ENCODE data around the gene ANKRD44. TPM values are rescaled to one million over a fixed set of nuclear protein-coding genes. Genes with fewer than 3 reads are reported as not detected.
"Not testable (repeated sequence)": the region's sequence is repeated elsewhere in the genome, so short reads cannot be mapped to it uniquely, and the experiment has no call there.

Gene ANKRD44
- total RNA-seq, 1 donor from 2014 or later, result 4.0 TPM

DNA sequence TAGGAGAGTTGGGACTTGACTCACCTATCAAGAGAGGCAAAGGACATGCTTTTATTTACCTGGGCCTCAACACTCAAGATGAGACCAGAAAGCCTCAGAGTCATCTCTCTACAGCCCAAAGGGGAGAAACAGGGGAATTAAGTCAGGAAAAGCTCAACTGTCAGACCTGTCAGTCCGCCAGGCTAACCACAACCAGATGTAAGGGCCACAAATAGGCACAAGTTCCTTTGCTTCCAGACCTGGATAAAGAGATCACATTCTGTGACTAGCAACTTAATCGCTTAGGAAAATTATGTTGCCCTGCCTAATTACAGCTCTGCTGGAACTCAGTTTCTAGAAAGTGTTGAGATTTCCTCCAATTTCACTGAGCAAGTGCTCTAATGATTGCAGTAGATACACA lies 67.9 kb downstream of the ANKRD44 start:
- no peaks in the 10 kb centered on the region for H3K27me3 Mint-ChIP-seq
- H3K4me1 Mint-ChIP-seq (ENCODE audit: low read depth), result no peaks in the 10 kb centered on the region
- no peak for DNase-seq (ENCODE audit: low spot score, unreplicated experiment)
- H3K9me3 Mint-ChIP-seq (ENCODE audit: low read depth), result no peaks in the 10 kb centered on the region
- H3K4me3 Mint-ChIP-seq (ENCODE audit: low read depth), result no peak overlapping the region
- H3K27ac Mint-ChIP-seq, result no peak overlapping the region
- no peaks in the 10 kb centered on the region for H3K36me3 Mint-ChIP-seq (ENCODE audit: insufficient read depth)
- no peak for TF ChIP-seq CTCF (IDR thresholded peaks at IDR 0.05; ENCODE audit: unreplicated experiment)

DNA sequence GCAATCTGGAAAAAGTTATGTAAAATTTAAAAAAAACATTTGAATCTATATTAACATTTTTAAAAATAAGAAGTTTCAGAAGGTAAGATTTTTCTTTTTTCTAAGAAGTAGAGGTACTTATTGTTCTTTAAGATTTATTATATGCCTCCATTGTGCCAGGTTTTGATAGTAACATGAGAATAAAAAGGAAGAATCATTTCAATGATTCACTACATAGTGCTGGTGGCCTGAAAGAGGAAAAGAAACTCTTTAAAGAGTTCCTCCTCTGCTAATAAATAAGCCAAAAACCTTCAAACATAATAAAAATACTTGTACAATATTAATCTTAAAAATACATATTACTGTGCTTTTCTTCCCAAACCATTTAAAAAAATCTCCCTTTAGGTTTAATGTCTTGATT lies 69.0 kb downstream of the ANKRD44 start:
- H3K27me3 Mint-ChIP-seq, result no peaks in the 10 kb centered on the region
- H3K4me3 Mint-ChIP-seq (ENCODE audit: low read depth), result no peak overlapping the region

GRCh38 chr2:197241153-197241552 lies 69.4 kb downstream of the ANKRD44 start:
- TF ChIP-seq CTCF (IDR thresholded peaks at IDR 0.05; ENCODE audit: unreplicated experiment), result no peak
- H3K27ac Mint-ChIP-seq, result no peak overlapping the region
- H3K4me3 Mint-ChIP-seq (ENCODE audit: low read depth), result no peak overlapping the region
- DNase-seq (ENCODE audit: low spot score, unreplicated experiment), result no peak
- H3K27me3 Mint-ChIP-seq, result no peaks in the 10 kb centered on the region
- no peaks in the 10 kb centered on the region for H3K4me1 Mint-ChIP-seq (ENCODE audit: low read depth)
- no peaks in the 10 kb centered on the region for H3K36me3 Mint-ChIP-seq (ENCODE audit: insufficient read depth)
- H3K9me3 Mint-ChIP-seq (ENCODE audit: low read depth), result no peaks in the 10 kb centered on the region

More for the DNA sequence above, 69.0 kb downstream of the ANKRD44 start:
- Mint-ChIP-seq H3K27ac (no peak overlapping the region), H3K36me3 (ENCODE audit: insufficient read depth) (no peaks in the 10 kb centered on the region), H3K9me3 (ENCODE audit: low read depth) (no peaks in the 10 kb centered on the region), H3K4me1 (ENCODE audit: low read depth) (no peaks in the 10 kb centered on the region)
- no peak for DNase-seq (ENCODE audit: low spot score, unreplicated experiment)
- TF ChIP-seq CTCF (IDR thresholded peaks at IDR 0.05; ENCODE audit: unreplicated experiment), result no peak

DNA sequence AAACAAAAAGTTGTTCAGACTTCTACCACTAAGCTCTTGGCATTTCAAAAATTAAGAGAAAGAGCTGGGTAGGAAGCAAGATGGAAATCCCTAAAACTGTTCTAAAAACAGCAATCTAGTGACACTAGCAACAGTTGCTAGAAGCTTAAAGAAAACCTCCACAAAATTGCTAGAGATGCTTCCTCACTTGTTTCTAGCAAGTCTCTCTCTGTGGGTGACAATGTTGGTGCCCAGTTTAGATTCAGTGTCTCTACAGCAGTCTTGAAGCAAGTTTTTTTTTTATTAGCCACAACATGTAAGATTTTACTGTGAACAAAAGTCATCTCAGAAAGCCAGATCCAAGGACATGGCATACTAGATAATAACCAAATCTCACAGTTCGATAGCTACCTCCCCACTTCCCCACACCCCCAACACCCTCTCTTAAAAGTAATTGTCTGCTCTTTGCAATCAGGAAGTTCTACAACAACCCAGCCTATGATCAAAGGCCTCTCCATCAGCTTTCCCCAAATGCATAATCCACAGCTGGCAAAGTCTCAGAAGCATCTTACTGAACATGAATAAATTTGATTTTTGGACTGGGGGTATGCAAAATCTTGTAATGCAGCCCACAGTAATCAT lies 70.0 kb downstream of the ANKRD44 start:
- no peak for TF ChIP-seq CTCF (IDR thresholded peaks at IDR 0.05; ENCODE audit: unreplicated experiment)
- Mint-ChIP-seq H3K27me3 (no peaks in the 10 kb centered on the region), H3K4me1 (ENCODE audit: low read depth) (no peaks in the 10 kb centered on the region), H3K4me3 (ENCODE audit: low read depth) (no peak overlapping the region), H3K36me3 (ENCODE audit: insufficient read depth) (no peaks in the 10 kb centered on the region), H3K9me3 (ENCODE audit: low read depth) (no peaks in the 10 kb centered on the region), H3K27ac (no peak overlapping the region)
- DNase-seq (ENCODE audit: low spot score, unreplicated experiment), result no peak

- H3K4me1 Mint-ChIP-seq (ENCODE audit: low read depth); H3K36me3 Mint-ChIP-seq (ENCODE audit: insufficient read depth); H3K4me3 Mint-ChIP-seq (ENCODE audit: low read depth); H3K9me3 Mint-ChIP-seq (ENCODE audit: low read depth); DNase-seq (ENCODE audit: low spot score, unreplicated experiment); H3K27ac Mint-ChIP-seq; H3K27me3 Mint-ChIP-seq: not testable (repeated sequence)
Observed at GRCh38 chr2:197240018-197240417, 70.6 kb downstream of the ANKRD44 start.

GRCh38 chr2:197239434-197239833 lies 71.1 kb downstream of the ANKRD44 start:
- Mint-ChIP-seq H3K27ac (no peak overlapping the region), H3K36me3 (ENCODE audit: insufficient read depth) (no peaks in the 10 kb centered on the region), H3K9me3 (ENCODE audit: low read depth) (no peaks in the 10 kb centered on the region), H3K4me3 (ENCODE audit: low read depth) (no peak overlapping the region), H3K27me3 (no peaks in the 10 kb centered on the region), H3K4me1 (ENCODE audit: low read depth) (no peaks in the 10 kb centered on the region)
- DNase-seq (ENCODE audit: low spot score, unreplicated experiment), result no peak
- no peak for TF ChIP-seq CTCF (IDR thresholded peaks at IDR 0.05; ENCODE audit: unreplicated experiment)
